Inferior parietal cortex (tissue), 1 donor: ENCODE results near the gene CIDEB.
"Not testable (repeated sequence)": the region's sequence is repeated elsewhere in the genome, so short reads cannot be mapped to it uniquely, and the experiment has no call there.

Experiments used
- DNase-seq: peaks from one replicate; pipeline ENCODE4 v3.0.0-alpha.2; 2016; ENCODE audit errors: extremely low spot score

Gene CIDEB

DNA sequence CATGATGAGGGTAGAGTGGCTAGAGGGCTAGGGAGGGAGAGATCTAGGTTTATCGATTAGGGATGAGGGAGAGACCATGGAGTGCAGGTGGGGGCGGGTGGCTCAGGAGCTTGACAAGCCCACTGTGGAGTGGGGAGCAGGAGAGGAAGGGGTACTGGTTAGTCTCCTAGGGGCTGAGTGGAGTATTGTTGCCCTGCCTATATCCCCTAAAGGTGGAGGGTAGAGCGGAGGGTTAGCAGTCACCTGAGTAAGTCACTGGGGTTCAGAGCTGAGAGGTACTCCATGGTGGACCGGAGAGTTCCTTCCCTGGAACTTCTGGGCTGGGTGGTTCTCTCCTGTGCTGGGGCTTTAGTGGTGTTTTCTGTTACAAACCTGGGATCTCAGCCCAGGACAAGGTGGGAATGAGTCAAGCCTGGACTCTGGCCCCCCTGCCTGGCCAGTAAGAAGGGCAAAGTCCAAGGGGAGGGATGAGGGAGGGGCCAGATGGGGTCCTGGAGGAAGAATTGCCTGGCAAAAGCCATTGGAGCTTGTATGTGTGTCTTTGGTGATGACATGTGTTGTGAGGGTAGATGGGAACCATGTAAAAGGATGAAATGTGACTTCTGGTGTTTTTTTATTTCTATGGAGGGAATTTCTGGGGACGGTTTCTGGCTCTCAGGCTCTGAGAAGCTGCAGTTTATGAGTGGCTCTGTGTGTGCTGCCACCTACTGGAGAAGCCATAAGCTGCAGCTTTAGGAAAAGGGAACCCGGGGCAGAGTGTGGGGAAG is at the start of gene CIDEB:
TSS of gene CIDEB (minus strand) at position 403 of the 767 bp plus-strand sequence. CDS start at position 284, 119 bp downstream.
- DNase-seq, result peak; percentile 65

- no peak for DNase-seq
Observed at GRCh38 chr14:24356208-24356607, 48.4 kb upstream of the CIDEB start.

GRCh38 chr14:24355009-24355408 is 47.2 kb upstream of the CIDEB start:
- no peak for DNase-seq

DNA sequence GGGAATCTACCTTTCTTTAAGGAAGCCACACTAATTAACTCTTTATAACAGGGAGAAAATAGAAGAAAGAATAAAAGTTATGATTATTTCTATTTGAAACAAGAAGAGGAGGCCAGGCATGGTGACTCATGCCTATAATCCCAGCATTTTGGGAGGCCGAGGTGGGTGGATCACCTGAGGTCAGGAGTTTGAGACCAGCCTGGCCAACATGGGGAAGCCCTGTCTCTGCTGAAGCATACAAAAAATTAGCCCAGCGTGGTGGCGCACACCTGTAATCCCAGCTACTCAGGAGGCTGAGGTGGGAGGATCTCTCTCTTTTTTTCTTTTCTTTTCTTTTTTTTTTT is 46.7 kb upstream of the CIDEB start:
- not testable (repeated sequence) for DNase-seq

- DNase-seq, result no peak
Observed at GRCh38 chr14:24353559-24354481, 46.0 kb upstream of the CIDEB start.

- no peak for DNase-seq
Observed at GRCh38 chr14:24351517-24351916, 43.7 kb upstream of the CIDEB start.

DNA sequence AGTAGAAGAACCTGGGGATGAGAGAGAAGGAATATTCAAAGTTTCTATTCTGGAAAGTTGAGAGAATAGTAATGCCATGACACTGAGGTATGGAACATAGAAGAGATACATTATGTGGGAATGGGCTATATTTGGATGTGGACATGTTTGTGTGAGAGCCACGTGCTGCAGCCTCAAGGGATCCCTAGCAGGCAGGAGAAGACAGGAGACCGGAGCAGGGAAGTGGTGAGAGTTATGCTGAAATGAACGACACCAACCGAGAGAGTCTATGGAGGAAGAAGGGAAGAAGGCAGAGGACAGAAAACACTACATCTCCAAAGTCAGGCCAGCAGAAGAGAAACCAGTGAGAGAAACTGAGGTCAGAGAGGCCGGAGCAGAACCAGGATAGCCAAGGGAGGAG is 42.0 kb upstream of the CIDEB start:
- DNase-seq, result no peak

DNA sequence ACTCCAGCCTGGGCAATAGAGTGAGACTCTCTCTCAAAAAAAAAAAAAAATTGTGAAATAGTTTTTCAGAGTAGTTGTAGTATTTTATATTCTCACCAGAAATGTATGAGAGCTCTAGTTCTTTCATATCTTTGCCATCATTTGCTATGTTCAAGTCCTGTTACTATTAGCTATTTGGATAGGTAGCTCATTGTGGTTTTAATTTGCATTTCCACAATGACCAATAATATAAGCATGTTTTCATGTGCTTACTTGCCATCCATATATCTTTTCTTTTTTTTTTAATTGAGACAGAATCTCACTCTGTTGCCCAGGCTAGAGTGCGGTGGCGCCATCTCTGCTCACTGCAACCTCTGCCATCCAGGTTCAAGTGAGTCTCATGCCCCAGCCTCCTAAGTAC is 40.4 kb upstream of the CIDEB start:
- no peak for DNase-seq

- DNase-seq, result no peak
Observed at GRCh38 chr14:24347134-24347533, 39.4 kb upstream of the CIDEB start.

DNA sequence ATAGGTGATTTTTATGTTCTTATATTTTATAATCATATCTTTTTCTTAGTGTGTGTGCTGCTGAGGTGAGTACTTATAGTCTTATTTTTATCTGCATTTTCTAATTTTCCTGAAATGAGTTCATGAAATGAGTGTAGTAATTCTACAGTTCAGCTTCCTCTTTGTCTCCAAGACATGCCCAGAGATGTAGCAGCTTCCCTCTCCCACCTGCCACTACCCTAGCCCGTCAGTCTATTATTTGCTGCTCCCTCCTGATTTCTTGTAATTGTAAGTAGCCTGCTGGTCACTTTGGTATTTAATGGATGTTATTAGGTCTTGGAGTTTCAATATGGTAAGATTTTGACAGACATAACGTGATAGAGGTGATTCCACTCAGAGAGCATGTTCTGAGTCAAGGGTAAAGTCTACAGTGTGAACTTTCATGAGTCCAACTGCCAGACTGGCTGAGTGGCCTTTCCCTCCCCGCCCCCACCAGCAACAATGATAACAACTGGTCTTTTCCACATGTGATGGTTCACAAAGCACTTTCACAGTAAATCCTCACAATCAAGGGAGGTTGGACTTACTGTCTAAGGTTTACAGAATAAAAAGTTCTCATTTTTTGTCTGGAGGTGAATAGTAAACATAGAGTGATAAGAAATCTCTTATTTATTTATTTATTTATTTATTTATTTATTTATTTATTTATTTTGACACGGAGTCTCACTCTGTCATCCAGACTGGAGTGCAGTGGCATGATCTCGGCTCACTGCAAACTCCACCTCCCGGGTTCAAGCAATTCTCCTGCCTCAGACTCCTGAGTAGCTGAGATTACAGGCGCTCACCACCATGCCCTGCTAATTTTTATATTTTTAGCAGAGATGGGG is 36.3 kb upstream of the CIDEB start:
- no peak for DNase-seq

DNA sequence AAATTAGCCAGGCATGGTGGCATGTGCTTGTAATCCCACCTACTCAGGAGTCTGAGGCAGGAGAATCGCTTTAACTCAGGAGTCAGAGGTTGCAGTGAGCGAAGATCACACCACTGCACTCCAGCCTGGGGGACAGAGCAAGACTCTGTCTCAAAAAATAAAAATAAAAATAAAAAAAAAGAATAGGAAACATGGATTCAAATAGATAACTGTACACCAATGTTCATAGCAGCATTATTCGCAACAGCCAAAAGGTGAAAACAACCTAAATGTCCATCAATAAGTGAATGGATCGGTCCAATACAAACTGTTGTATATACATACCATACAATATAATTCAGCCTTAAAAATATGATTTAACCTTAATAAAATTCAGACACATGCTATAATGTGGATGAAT is 35.1 kb upstream of the CIDEB start:
- DNase-seq, result no peak

DNA sequence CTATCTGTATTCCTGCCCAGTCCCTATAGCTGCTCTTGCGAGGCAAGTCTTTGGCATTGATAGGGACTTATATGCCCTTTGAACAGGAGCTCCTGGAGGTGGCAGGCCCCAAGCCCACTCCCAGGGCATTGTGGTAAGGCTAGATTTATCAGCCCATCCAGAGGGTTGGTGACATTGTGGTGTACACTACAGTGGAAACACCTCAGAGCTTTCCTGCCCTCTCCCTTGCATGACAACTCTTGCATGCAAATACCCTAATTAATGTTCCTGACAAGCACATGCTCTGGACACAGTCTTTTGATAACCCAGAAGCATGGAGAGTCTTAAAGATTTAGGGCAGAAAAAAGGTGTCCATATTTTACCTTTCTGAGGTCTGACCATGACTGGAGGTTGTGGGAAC is 32.8 kb upstream of the CIDEB start:
- no peak for DNase-seq

DNA sequence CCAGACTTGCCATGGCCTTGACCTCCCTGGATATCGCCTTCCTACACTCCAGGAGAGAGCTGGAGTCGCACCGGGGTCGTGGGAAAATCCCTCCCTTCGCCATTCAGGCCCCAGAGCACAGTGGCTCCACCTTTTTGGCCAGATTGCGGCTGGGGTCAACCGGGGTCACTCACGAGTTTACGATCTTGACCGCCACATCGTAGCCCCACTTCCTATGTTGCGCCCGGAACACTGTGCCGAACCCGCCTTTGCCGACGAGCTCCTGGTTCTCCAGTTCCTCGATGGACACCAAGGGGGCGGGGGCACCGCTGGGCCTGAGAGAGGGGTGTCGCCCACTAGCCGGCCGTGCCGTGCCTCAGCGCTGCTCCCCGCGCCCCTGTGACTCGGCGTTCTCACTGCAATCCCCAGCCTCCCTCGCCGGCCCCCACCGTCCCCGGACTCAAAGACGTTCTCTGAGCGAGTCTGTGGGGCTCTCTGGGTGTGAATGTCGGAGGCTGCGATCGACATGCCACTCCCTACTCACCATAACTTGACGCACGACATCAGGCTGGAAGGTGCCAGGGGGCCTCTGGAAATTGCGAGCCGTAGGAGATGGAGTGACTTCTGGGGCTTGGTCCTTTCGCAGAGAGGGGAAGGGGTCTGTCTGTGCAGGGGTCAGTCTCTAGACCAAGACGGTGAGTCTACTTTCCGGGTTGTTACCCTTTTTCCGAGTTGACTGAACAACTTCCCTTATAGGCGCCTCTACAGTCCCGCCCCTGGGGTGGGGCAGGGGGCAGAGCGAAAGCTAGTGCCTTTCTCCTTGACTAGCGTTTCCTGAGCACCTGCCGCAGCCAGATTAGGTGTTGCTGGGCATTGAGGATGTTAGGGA is 31.7 kb upstream of the CIDEB start, which contains the start of gene RIPK3:
TSS of gene RIPK3 (minus strand) at position 708 of the 868 bp plus-strand sequence. CDS start at position 543, 165 bp downstream.
- no peak for DNase-seq

GRCh38 chr14:24338843-24339242 is 31.1 kb upstream of the CIDEB start:
- no peak for DNase-seq

DNA sequence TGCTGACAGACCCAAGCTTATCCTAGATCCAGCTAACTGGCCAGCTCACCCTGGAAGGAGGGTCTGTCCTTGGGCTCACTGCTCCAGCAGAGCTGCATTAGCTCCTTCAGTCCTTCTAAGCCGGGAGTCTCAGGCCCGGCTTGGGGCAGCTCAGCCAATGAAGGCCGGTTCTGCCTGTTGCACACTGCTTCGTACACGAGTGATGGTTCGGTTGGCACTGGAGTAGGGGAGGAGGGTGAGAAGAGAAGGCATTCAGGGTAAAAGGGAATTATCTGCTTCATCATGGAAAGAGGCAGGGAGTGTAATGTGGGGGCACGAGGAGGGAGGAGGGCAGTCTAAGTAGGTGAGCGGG is 30.0 kb upstream of the CIDEB start:
- no peak for DNase-seq

DNA sequence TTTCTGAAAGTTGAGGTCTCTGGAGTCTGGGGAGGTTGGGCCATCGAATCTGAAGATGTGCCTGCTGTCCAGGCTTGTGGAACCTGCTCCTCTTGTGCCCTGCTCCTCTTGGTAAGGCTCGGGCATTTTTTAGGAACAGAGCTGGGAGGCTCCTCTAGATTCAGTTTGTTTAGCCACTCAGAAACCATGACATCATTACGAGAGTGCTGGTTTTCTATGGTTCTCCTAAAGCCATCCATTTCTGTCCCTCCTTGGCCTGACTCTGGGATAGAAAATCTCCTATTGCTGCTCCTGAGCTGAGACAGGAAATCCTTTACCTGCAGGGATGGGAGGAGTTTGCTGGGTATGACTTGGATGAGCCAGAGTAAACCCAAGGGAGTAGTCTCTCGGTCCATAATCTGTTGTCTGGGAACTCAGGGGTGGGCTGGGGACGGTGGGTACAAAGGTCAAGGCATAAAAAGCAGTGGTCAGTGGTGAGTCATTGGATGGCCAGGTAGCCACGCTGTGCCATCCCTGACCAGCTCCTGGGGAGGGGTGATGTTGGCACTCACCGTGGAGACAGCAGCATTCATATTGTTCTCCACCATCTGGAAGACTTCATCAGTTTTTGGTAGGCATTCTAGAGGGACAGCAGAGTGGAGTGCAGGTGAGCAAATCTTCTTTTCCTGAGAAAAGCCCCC is 29.5 kb upstream of the CIDEB start:
- no peak for DNase-seq

- DNase-seq, result no peak
Observed at GRCh38 chr14:24335461-24336171, 27.8 kb upstream of the CIDEB start.

DNA sequence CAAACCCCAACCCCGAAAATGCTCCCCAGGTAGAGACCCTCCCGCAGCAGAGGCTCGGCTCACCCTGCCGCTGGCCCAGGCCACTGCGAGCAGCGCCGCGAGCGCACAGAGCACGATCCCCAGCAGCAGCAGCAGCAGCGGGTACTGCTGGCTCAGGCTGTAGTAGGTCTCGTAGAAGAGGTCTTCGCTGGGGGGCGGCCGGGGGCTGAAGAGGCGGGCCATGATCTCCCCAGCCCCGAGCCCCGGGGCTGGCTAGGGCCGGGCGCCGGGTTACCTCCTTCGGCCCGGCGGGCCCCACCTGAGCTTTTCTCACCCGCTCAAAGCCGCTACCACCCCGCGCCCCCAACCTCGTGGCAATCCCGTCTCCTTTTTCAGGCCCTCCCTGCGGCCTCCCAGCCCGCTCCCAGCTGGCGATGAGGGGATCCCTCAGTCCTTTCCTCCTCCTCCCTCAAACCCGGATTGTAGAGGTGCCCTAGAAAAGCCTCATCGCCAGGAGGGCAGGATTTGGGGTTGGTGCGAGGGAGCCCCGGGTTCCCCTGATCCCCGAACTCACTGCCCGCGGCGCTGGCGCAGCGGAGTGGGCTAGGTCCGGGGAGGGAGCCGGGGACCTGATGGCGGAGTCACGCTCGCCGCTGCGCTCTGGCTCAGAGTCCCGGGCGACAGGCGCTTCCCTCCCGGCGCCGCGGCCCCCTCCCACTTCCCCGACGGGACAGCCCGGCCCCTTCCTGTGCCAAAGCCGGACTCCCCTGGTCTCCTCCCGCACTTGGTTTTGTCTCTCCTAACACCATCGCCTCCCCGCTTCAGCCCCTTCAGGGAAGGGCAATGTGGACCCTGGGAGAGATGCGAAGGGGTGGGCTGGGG is 26.9 kb upstream of the CIDEB start, which contains the start of gene ADCY4:
TSS of gene ADCY4 (minus strand) at position 641 of the 861 bp plus-strand sequence. CDS start at position 222, 419 bp downstream.
- no peak for DNase-seq
